Ovary (tissue), 9 donors: ENCODE data around the gene IL24. TPM values are rescaled to one million over a fixed set of nuclear protein-coding genes. Genes with fewer than 3 reads are reported as not detected.

ENCODE experiments used
- DNase-seq, 5 donors: peaks; one replicate each; pipeline ENCODE4 v3.0.0-alpha.2; 2019 to 2020
- H3K27ac ChIP-seq, 2 donors: fragments of 200-600 bp; one replicate each; pipeline versions ENCODE4 v1.5.1 to v1.8.0; 2019 to 2022
- H3K27me3 ChIP-seq: fragments of 200-600 bp; one replicate; pipeline ENCODE4 v1.8.0; 2022
- H3K36me3 ChIP-seq: fragments of 200-600 bp; sonication (generic); one replicate; pipeline ENCODE4 v1.5.1; 2019
- H3K4me1 ChIP-seq: one replicate; pipeline ENCODE4 v1.8.1; 2013; ENCODE audit warnings: mild to moderate bottlenecking, moderate library complexity; ENCODE audit not compliant: insufficient read depth
- H3K4me3 ChIP-seq: fragments of 200-600 bp; sonication (generic); one replicate; pipeline ENCODE4 v1.5.1; 2017
- H3K9me3 ChIP-seq, 2 donors: fragments of 200-600 bp in 1 of 2; sonication (generic) in 1 of 2; one replicate each; pipeline versions ENCODE4 v1.5.1 to v1.8.1; 2013 to 2019; ENCODE audit warnings: mild to moderate bottlenecking in 1 of 2, moderate library complexity in 1 of 2
- EP300 ChIP-seq: sonication (generic); formaldehyde crosslinking; IDR thresholded peaks from one replicate; pipeline ENCODE4 v1.6.1; 2017; ENCODE audit warnings: antibody characterized with exemption
- POLR2A ChIP-seq: fragments of 450-650 bp; IDR thresholded peaks from one replicate; pipeline ENCODE4 v1.6.1; 2017; ENCODE audit warnings: antibody characterized with exemption, mild to moderate bottlenecking, moderate library complexity
- WGBS, 3 donors: extraction: QIAGEN DNeasy Blood & Tissue Kit in 1 of 3; methylation state at CpG; one replicate each; pipeline versions ENCODE4 v1.1.5 to v1.1.7; 2013 to 2017; 5-methylcytosine and 5-hydroxymethylcytosine counted together
- intact Hi-C, 4 donors: fragments of 100-400 bp; cut with DNase I; formaldehyde crosslinking; loops; one replicate each; pipeline versions ENCODE4 v1.11.0 to v1.15.1; 2022 to 2023
- polyA plus RNA-seq, 2 donors: library from polyadenylated mRNA; stranded (reverse); fragments of 200-250 nt in 1 of 2; fragments of 350-450 nt in 1 of 2; fragmentation: Illumina TruSeq in 1 of 2; extraction: RNeasy Lipid Tissue Mini Kit (QIAGEN cat#74804) in 1 of 2; gene quantifications; one replicate each; pipeline ENCODE4 v1.2.3, GENCODE V29; 2013 to 2014
- total RNA-seq, 7 donors: library from RNA; depleted of rRNA in 2 of 7; stranded (reverse); fragments of >200 nt in 2 of 7; fragmentation: NEBNext Ultra II Directional in 3 of 7; extraction: Animal tissue kit (Norgen Biotek cat#: 25700) in 3 of 7; gene quantifications; one replicate each; pipeline versions ENCODE4 v1.1.0 to v1.2.4, GENCODE V29; 2016 to 2023
- TF ChIP-seq, protein P1 (sequence below), 3 donors: fragments of 450-650 bp in 2 of 3; fragments of 200-600 bp in 1 of 3; IDR thresholded peaks; one replicate each; pipeline versions ENCODE4 v1.5.1 to v1.8.0; 2016 to 2022; ENCODE audit warnings: antibody characterized with exemption in 3 of 3, mild to moderate bottlenecking in 1 of 3
- donor health status: DM: no; HTN: no; CAD: no; lungs with moderate emphysema.
- donor health status: DM: no; HTN: no; CAD: no.
- donor health status: Bipolar disorder and iron deficiency.
- donor health status: DM: yes; HTN: yes; CAD: no.
- donor health status: DM: no; HTN: no; CAD: no.
- donor health status: DM: yes; HTN: yes; CAD: no.

Gene IL24
- total and polyA plus RNA-seq, 9 donors, result 0.10 to 1.8 (median 0.72) TPM; not detected in 6

DNA sequence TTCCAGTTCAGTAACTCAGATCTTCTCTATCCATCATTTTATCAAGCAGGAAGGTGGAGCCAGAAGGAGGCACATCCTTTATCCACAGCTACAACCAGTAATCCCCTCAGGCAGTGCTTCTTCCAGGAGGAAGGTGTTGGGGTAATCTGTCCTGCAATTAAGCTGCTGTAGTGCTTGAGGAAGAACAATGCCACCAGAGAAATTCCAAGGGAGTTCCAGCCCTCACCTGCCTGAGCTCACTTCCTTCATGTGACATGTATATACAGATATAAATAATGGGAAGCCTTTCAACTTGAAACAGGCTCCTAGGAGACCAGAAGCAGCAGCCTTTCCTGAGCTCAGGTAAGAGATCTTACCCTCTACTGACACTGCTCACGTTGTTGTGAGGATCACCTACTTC lies 34.0 kb upstream of the IL24 start:
- no peak for DNase-seq
- Histone ChIP-seq H3K27me3 (no peaks in the 10 kb centered on the region), H3K9me3 (no peaks in the 10 kb centered on the region), H3K4me1 (no peaks in the 10 kb centered on the region), H3K36me3 (no peaks in the 10 kb centered on the region), H3K27ac (no peak overlapping the region), H3K4me3 (no peak overlapping the region)
- TF ChIP-seq, protein P1, sequence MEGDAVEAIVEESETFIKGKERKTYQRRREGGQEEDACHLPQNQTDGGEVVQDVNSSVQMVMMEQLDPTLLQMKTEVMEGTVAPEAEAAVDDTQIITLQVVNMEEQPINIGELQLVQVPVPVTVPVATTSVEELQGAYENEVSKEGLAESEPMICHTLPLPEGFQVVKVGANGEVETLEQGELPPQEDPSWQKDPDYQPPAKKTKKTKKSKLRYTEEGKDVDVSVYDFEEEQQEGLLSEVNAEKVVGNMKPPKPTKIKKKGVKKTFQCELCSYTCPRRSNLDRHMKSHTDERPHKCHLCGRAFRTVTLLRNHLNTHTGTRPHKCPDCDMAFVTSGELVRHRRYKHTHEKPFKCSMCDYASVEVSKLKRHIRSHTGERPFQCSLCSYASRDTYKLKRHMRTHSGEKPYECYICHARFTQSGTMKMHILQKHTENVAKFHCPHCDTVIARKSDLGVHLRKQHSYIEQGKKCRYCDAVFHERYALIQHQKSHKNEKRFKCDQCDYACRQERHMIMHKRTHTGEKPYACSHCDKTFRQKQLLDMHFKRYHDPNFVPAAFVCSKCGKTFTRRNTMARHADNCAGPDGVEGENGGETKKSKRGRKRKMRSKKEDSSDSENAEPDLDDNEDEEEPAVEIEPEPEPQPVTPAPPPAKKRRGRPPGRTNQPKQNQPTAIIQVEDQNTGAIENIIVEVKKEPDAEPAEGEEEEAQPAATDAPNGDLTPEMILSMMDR (IDR thresholded peaks at IDR 0.05), result no peak
- TF ChIP-seq POLR2A (no peak), EP300 (no peak)
- intact Hi-C loops, result no loop called here
- WGBS, 3 donors, result 80 to 100% (median 89%) methylated on average over 1 of the region's 1 CpG

DNA sequence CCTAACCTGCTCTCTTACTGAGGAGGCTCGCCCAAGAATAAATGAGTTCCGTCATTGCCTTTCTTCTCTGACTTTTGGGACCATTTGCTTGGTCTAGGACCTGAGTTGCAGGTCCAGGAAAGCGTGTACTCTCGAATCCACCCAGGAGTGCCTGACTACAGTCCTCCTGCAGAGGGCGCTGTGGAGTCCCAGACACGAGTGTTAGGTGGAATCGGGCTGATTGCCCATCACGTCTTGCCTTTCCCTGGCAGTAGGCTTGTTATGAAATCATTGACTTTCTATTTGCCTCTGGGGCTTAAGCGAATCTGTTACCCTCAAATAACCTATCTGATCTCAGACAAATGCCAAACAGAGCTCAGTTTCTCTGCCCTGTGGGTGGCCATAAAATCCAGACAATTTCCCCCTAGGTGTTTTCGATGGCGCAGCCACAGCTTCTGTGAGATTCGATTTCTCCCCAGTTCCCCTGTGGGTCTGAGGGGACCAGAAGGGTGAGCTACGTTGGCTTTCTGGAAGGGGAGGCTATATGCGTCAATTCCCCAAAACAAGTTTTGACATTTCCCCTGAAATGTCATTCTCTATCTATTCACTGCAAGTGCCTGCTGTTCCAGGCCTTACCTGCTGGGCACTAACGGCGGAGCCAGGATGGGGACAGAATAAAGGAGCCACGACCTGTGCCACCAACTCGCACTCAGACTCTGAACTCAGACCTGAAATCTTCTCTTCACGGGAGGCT lies 32.1 kb upstream of the IL24 start, which contains the start of gene IL20:
IL20 (plus strand) TSS at position 685 of the 733 bp plus-strand sequence. CDS start 230 bp downstream, outside the sequence.
- H3K36me3 ChIP-seq, result no peaks in the 10 kb centered on the region
- H3K4me3 ChIP-seq, result no peak within 1 kb of the TSS
- WGBS, 3 donors, result 72 to 74% (median 73%) methylated on average over 19 of the region's 19 CpGs
- no peaks in the 10 kb centered on the region for H3K4me1 ChIP-seq
- H3K27me3 ChIP-seq, result no peaks in the 10 kb centered on the region
- intact Hi-C loops, result no loop called here
- DNase-seq, result peak in 4 of 5 donors; percentile 40 to 65 (median 54)
- H3K27ac ChIP-seq, result no peak within 1 kb of the TSS
- TF ChIP-seq POLR2A, result no peak
- TF ChIP-seq, protein P1 (IDR thresholded peaks at IDR 0.05), result no peak
- no peak for TF ChIP-seq EP300
- no peaks in the 10 kb centered on the region for H3K9me3 ChIP-seq

DNA sequence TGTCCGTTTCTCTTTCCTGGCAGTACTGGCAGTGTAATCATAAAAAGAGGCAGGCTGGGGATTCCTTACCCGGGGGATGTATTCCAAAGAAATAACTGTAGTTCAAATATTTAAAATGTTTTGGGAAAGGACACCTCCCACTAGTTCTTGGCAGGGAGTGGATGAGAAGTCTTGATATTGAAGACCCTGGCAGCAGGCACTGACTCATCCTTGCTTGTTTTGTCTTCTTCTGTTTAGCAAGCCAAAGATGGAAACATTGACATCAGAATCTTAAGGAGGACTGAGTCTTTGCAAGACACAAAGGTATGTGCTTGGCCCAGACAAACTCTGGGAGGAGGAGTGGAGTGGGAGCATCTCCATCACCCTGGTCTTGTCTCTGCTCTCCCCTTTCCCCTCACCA lies 31.2 kb upstream of the IL24 start:
- Histone ChIP-seq H3K9me3 (no peaks in the 10 kb centered on the region), H3K36me3 (no peaks in the 10 kb centered on the region), H3K27ac (no peak overlapping the region), H3K27me3 (no peaks in the 10 kb centered on the region), H3K4me3 (no peak overlapping the region), H3K4me1 (no peaks in the 10 kb centered on the region)
- TF ChIP-seq, protein P1 (IDR thresholded peaks at IDR 0.05), result no peak
- TF ChIP-seq EP300 (no peak), POLR2A (no peak)
- WGBS, 3 donors, result 4 to 7% (median 6%) methylated on average over 2 of the region's 2 CpGs
- intact Hi-C loops, result no loop called here
- DNase-seq, result no peak

DNA sequence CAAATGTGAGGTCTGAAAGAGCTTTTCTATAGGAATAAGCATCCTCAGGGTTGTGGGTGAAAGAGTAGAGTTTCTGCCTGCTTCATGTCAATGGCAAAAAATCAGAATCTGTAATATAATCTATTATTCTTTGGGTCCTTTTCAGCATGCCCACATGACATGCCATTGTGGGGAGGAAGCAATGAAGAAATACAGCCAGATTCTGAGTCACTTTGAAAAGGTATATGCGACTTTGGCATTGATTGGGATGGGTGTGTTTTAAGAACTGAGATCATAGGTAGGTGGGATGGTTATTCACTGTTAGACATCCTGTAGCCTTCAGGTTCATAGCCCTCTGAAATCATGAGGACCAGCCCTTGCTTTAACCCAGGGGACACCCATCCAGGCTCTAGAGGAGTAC lies 30.0 kb upstream of the IL24 start:
- 96 to 100% (median 97%) methylated on average over 1 of the region's 1 CpG for WGBS, 3 donors
- no peaks in the 10 kb centered on the region for H3K4me1 ChIP-seq
- TF ChIP-seq EP300 (no peak), POLR2A (no peak)
- TF ChIP-seq, protein P1 (IDR thresholded peaks at IDR 0.05), result no peak
- no peaks in the 10 kb centered on the region for H3K9me3 ChIP-seq
- H3K4me3 ChIP-seq, result no peak overlapping the region
- no peaks in the 10 kb centered on the region for H3K36me3 ChIP-seq
- no peaks in the 10 kb centered on the region for H3K27me3 ChIP-seq
- intact Hi-C loops, result no loop called here
- DNase-seq, result no peak
- no peak overlapping the region for H3K27ac ChIP-seq
